PC-9 (cell line): ENCODE data around the gene ADIPOQ.

Experiments
- EZH2 ChIP-seq: fragments of 200-600 bp; sonication (generic); IDR thresholded peaks from 2 replicates; pipeline ENCODE4 v1.8.0; 2017; ENCODE audit warnings: antibody characterized with exemption, low read depth
- TF ChIP-seq, protein P1 (sequence below): fragments of 200-600 bp; sonication (generic); conservative IDR thresholded peaks from 2 replicates; pipeline ENCODE4 v1.6.1; 2017; ENCODE audit warnings: mixed run types, antibody characterized with exemption, mild to moderate bottlenecking, moderate library complexity

DNA sequence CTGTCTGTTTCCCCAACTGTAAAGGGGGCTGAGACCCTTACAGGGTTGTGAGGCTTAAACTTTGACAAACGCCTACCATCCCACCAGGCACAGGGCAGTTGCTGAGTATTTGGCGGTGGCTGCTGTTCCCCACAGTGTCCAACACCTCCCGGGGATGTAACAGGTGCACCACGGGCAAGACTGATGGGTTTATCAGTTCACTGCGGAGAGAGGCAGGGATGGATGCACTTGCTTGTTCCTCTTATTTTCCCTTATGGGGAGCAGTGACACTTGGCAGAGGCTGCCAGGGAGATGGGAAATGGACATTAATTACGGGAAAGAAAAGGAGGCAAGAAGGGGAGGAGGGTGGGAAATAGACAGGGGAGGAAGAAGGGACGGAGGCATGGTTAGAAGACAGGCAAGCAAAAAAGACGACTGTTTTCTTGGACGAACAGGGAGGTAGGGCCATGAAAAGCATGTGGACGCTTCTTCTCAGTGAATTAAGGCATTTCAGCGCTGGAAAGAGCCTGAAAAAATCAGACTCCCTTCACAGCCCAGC, 16.6 kb upstream of the ADIPOQ start:
- TF ChIP-seq EZH2 = no peak
- TF ChIP-seq, protein P1, sequence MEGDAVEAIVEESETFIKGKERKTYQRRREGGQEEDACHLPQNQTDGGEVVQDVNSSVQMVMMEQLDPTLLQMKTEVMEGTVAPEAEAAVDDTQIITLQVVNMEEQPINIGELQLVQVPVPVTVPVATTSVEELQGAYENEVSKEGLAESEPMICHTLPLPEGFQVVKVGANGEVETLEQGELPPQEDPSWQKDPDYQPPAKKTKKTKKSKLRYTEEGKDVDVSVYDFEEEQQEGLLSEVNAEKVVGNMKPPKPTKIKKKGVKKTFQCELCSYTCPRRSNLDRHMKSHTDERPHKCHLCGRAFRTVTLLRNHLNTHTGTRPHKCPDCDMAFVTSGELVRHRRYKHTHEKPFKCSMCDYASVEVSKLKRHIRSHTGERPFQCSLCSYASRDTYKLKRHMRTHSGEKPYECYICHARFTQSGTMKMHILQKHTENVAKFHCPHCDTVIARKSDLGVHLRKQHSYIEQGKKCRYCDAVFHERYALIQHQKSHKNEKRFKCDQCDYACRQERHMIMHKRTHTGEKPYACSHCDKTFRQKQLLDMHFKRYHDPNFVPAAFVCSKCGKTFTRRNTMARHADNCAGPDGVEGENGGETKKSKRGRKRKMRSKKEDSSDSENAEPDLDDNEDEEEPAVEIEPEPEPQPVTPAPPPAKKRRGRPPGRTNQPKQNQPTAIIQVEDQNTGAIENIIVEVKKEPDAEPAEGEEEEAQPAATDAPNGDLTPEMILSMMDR = no peak
